ENCODE measurements around the gene SCOC.

DNA sequence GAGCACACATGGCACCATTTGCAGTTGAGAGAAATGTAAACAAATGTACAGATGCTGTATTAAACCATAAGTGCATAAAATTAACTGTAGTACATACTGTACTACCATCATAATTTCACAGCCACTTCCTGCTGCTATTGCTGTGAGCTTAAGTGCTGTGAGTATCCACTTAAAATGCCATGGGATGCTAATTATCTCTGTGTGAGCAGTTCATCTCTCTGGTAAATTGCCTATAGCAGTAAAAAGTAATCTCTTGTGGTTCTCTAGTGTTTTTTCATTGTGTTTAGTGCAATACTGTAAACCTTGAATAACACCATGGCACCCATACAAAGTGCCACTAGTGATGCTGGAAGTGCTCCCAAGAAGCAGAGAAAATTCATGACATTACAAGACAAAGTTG is 9.9 kb upstream of the SCOC start:
- TF ChIP-seq, protein P1, sequence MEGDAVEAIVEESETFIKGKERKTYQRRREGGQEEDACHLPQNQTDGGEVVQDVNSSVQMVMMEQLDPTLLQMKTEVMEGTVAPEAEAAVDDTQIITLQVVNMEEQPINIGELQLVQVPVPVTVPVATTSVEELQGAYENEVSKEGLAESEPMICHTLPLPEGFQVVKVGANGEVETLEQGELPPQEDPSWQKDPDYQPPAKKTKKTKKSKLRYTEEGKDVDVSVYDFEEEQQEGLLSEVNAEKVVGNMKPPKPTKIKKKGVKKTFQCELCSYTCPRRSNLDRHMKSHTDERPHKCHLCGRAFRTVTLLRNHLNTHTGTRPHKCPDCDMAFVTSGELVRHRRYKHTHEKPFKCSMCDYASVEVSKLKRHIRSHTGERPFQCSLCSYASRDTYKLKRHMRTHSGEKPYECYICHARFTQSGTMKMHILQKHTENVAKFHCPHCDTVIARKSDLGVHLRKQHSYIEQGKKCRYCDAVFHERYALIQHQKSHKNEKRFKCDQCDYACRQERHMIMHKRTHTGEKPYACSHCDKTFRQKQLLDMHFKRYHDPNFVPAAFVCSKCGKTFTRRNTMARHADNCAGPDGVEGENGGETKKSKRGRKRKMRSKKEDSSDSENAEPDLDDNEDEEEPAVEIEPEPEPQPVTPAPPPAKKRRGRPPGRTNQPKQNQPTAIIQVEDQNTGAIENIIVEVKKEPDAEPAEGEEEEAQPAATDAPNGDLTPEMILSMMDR (conservative IDR thresholded peaks at IDR 0.05; ENCODE audit: low read depth, low read length) = no peak
- no peak for TF ChIP-seq POLR2A (IDR thresholded peaks at IDR 0.05; ENCODE audit: low read depth, low read length)
- no peak for TF ChIP-seq BHLHE40 (IDR thresholded peaks at IDR 0.05; ENCODE audit: low read depth, low read length)
- no peak for TF ChIP-seq FOS (IDR thresholded peaks at IDR 0.05; ENCODE audit: low read depth, low read length)
- no peak for TF ChIP-seq NFE2L2 (IDR thresholded peaks at IDR 0.05; ENCODE audit: low read depth, low read length)
- TF ChIP-seq, protein P2, sequence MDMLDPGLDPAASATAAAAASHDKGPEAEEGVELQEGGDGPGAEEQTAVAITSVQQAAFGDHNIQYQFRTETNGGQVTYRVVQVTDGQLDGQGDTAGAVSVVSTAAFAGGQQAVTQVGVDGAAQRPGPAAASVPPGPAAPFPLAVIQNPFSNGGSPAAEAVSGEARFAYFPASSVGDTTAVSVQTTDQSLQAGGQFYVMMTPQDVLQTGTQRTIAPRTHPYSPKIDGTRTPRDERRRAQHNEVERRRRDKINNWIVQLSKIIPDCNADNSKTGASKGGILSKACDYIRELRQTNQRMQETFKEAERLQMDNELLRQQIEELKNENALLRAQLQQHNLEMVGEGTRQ (IDR thresholded peaks at IDR 0.05; ENCODE audit: low read depth, low read length) = no peak
- no peak for TF ChIP-seq SMC3 (IDR thresholded peaks at IDR 0.05; ENCODE audit: low read depth, low read length)
- no peak for TF ChIP-seq RAD21 (IDR thresholded peaks at IDR 0.05; ENCODE audit: low read length)
- TF ChIP-seq, protein P3, sequence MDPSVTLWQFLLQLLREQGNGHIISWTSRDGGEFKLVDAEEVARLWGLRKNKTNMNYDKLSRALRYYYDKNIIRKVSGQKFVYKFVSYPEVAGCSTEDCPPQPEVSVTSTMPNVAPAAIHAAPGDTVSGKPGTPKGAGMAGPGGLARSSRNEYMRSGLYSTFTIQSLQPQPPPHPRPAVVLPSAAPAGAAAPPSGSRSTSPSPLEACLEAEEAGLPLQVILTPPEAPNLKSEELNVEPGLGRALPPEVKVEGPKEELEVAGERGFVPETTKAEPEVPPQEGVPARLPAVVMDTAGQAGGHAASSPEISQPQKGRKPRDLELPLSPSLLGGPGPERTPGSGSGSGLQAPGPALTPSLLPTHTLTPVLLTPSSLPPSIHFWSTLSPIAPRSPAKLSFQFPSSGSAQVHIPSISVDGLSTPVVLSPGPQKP (IDR thresholded peaks at IDR 0.05; ENCODE audit: borderline replicate concordance, low read depth, low read length) = no peak
- TF ChIP-seq MAZ (IDR thresholded peaks at IDR 0.05; ENCODE audit: borderline replicate concordance, low read depth, low read length) = no peak
- no peak for TF ChIP-seq MAFK (IDR thresholded peaks at IDR 0.05; ENCODE audit: low read depth, low read length)
- TF ChIP-seq RFX5 (IDR thresholded peaks at IDR 0.05; ENCODE audit: low read depth, low read length) = no peak
